ENCODE measurements around the gene MRPL49.

DNA sequence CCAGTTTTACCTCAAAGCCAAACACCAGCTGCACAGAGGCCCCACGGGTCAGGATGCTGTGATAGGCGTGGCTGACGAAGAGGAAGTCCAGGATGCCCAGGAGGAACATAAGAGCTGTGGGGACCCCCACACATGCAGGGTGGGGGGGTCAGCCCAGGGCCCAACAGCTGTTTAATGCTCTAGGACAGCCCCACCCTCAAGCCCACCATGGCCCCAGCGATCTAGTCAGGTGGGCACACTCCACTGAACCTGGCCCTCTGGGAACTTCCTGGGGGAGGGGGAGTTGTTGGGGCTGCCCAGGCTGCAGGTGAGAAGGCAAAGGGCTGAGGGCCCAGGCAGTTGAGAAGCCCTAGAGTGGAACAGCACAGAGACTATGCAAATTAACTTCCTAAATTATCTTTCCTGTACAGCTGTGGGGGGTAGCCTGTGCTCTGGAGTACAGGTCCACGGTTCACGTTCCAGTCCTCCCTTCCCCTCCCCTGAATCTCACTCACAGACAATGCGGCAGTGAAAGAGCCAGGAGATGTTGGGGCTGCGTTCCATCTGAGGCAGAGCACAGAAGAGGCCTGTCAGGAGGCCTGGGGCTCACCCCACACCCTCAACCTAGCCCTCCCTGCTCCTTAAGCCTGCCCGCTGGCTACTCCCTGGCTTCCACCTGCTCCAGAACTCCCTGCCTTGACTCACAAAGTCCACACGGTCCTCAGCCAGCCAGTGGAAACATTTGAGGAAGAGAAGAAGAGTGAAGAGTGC lies 10.3 kb downstream of the MRPL49 start:
- TF ChIP-seq ZNF670 (tag by site-specific recombination; IDR thresholded peaks at IDR 0.05; ENCODE audit: low read depth) (no peak), TRIM28 (IDR thresholded peaks at IDR 0.05; ENCODE audit: borderline replicate concordance, low read length) (no peak), ZEB2 (tag by site-specific recombination; IDR thresholded peaks at IDR 0.05) (no peak), RBAK (tag by site-specific recombination; IDR thresholded peaks at IDR 0.05) (no peak)
- TF ChIP-seq, protein P1, sequence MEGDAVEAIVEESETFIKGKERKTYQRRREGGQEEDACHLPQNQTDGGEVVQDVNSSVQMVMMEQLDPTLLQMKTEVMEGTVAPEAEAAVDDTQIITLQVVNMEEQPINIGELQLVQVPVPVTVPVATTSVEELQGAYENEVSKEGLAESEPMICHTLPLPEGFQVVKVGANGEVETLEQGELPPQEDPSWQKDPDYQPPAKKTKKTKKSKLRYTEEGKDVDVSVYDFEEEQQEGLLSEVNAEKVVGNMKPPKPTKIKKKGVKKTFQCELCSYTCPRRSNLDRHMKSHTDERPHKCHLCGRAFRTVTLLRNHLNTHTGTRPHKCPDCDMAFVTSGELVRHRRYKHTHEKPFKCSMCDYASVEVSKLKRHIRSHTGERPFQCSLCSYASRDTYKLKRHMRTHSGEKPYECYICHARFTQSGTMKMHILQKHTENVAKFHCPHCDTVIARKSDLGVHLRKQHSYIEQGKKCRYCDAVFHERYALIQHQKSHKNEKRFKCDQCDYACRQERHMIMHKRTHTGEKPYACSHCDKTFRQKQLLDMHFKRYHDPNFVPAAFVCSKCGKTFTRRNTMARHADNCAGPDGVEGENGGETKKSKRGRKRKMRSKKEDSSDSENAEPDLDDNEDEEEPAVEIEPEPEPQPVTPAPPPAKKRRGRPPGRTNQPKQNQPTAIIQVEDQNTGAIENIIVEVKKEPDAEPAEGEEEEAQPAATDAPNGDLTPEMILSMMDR (tag by site-specific recombination; IDR thresholded peaks at IDR 0.05), result no peak
- TF ChIP-seq, protein P2, sequence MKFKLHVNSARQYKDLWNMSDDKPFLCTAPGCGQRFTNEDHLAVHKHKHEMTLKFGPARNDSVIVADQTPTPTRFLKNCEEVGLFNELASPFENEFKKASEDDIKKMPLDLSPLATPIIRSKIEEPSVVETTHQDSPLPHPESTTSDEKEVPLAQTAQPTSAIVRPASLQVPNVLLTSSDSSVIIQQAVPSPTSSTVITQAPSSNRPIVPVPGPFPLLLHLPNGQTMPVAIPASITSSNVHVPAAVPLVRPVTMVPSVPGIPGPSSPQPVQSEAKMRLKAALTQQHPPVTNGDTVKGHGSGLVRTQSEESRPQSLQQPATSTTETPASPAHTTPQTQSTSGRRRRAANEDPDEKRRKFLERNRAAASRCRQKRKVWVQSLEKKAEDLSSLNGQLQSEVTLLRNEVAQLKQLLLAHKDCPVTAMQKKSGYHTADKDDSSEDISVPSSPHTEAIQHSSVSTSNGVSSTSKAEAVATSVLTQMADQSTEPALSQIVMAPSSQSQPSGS (tag by site-specific recombination; IDR thresholded peaks at IDR 0.05; ENCODE audit: low read depth), result no peak

Data from HEK293 (cell line).